CD4-positive, alpha-beta memory T cell (primary cell): ENCODE results near the gene ROBO1. TPM values are rescaled to one million over a fixed set of nuclear protein-coding genes. Genes with fewer than 3 reads are reported as not detected.

Experiments
- CTCF ChIA-PET: fragments of 350-600 bp; sonication (Branson Sonifier 250); formaldehyde crosslinking; loops from one replicate; lab custom pipeline; 2021; ENCODE audit warnings: inconsistent platforms; ENCODE audit not compliant: partially characterized antibody; lab: Charles Lee
- POLR2A ChIA-PET: fragments of 350-600 bp; sonication (Branson Sonifier 250); formaldehyde crosslinking; loops from one replicate; lab custom pipeline; 2021; ENCODE audit not compliant: partially characterized antibody; lab: Charles Lee
- DNase-seq, 5 donors: peaks; one replicate each; pipeline versions ENCODE4 v3.0.0 to v3.0.0-alpha.2; 2020 to 2022; ENCODE audit warnings: mixed read lengths in 1 of 5
- H3K27ac ChIP-seq: one replicate; pipeline ENCODE4 v1.7.0; 2013; ENCODE audit warnings: low read depth, low read length
- H3K27me3 ChIP-seq: 2 replicates; pipeline ENCODE4 v1.7.0; 2013; ENCODE audit warnings: mild to moderate bottlenecking, low read length, moderate library complexity; ENCODE audit not compliant: insufficient read depth
- H3K36me3 ChIP-seq: 2 replicates; pipeline ENCODE4 v1.7.0; 2013; ENCODE audit warnings: mild to moderate bottlenecking, low read length, moderate library complexity; ENCODE audit not compliant: insufficient read depth
- H3K4me1 ChIP-seq: 2 replicates; pipeline ENCODE4 v1.7.0; 2013; ENCODE audit warnings: mild to moderate bottlenecking, low read length, moderate library complexity; ENCODE audit not compliant: insufficient read depth
- H3K4me3 ChIP-seq, 2 donors: one replicate each; pipeline ENCODE4 v1.7.0; 2013; ENCODE audit warnings: low read length in 2 of 2, mild to moderate bottlenecking in 1 of 2
- H3K9me3 ChIP-seq, 2 donors: one replicate each; pipeline ENCODE4 v1.7.0; 2013; ENCODE audit warnings: low read length in 2 of 2, control low read depth in 1 of 2; ENCODE audit not compliant: control insufficient read depth in 1 of 2
- H3K27ac Mint-ChIP-seq, 7 donors: one replicate each; pipeline ENCODE4 v1.8.0; 2020 to 2021; ENCODE audit warnings: mixed read lengths in 7 of 7, mild to moderate bottlenecking in 6 of 7, inconsistent platforms in 3 of 7, moderate library complexity in 3 of 7
- H3K27me3 Mint-ChIP-seq, 2 donors: one replicate each; pipeline ENCODE4 v1.8.0; 2020 to 2021; ENCODE audit warnings: mixed read lengths in 2 of 2
- H3K36me3 Mint-ChIP-seq, 2 donors: one replicate each; pipeline ENCODE4 v1.8.0; 2020 to 2021; ENCODE audit warnings: mixed read lengths in 2 of 2, inconsistent platforms in 1 of 2, mild to moderate bottlenecking in 1 of 2
- H3K4me1 Mint-ChIP-seq, 4 donors: one replicate each; pipeline ENCODE4 v1.8.0; 2020 to 2021; ENCODE audit warnings: mixed read lengths in 4 of 4, mild to moderate bottlenecking in 1 of 4
- H3K4me3 Mint-ChIP-seq, 8 donors: one replicate each; pipeline ENCODE4 v1.8.0; 2020 to 2021; ENCODE audit warnings: mixed read lengths in 8 of 8, mild to moderate bottlenecking in 7 of 8, moderate library complexity in 6 of 8, inconsistent platforms in 3 of 8
- H3K9me3 Mint-ChIP-seq, 8 donors: one replicate each; pipeline ENCODE4 v1.8.0; 2020 to 2021; ENCODE audit warnings: mixed read lengths in 8 of 8, mild to moderate bottlenecking in 5 of 8, inconsistent platforms in 3 of 8, moderate library complexity in 1 of 8
- intact Hi-C: fragments of 100-400 bp; cut with micrococcal nuclease; formaldehyde crosslinking; loops from one replicate; pipeline ENCODE4 v1.15.1; 2023
- polyA plus RNA-seq, 2 donors: library from polyadenylated mRNA; unstranded; fragments of 300-500 nt; fragmentation: Illumina TruSeq; gene quantifications; one replicate each; pipeline ENCODE4 v1.2.3, GENCODE V29; 2021
- total RNA-seq, 2 experiments: library from RNA; stranded (reverse); gene quantifications; one replicate each; pipeline ENCODE4 v1.2.3, GENCODE V29; 2021

The ROBO1 gene
- total and polyA plus RNA-seq, 4 experiments from 2014 or later = not detected

DNA sequence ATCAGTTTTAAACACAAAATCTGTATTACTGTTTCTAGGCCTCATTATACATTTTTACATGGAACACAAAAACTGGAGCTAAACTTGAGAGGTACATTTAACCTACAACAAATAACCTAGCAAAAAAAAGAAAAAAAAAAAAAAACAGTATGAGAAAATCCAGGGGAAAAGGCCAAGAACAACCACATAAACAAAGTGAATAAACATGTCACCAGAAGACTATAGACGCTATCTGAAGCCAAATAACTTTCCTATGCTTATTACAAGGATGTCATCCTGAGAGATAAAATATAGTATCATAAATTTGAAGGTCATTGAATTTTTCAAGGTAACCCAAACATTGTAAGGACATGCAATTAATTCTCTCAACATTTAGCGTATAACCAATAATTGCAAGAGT, 911.6 kb downstream of the ROBO1 start:
- DNase-seq = no peak
- Mint-ChIP-seq H3K27ac (no peak overlapping the region), H3K36me3 (no peaks in the 10 kb centered on the region), H3K4me1 (no peaks in the 10 kb centered on the region), H3K4me3 (no peak overlapping the region), H3K27me3 (no peaks in the 10 kb centered on the region), H3K9me3 (peaks cover 0 to 27% (median 10%) of the 10 kb centered on the region in 8 donors)
- Histone ChIP-seq H3K27me3 (no peaks in the 10 kb centered on the region), H3K4me1 (no peaks in the 10 kb centered on the region), H3K4me3 (no peak overlapping the region), H3K36me3 (no peaks in the 10 kb centered on the region), H3K9me3 (no peaks in the 10 kb centered on the region), H3K27ac (no peak overlapping the region)
- ChIA-PET POLR2A (no interaction called here), CTCF (no interaction called here)
- intact Hi-C loops = no loop called here

DNA sequence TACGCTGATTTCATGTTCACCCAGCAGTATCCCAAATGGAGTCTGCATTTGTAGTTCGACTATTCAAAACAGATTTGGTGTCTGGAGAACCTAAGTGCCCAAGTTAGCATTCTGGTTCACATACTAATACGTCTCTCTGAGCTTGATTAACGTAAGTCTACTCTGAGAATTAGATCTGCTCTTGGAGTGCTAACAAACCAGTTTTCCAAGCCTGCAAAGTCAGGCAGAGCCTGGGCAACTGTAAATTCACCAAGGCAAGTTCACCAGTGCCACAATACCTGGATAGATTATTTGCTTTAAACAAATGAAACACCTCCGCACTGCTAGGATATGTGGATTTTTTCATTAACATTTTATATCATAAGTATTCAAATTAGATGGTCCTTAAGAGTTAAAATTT, 912.6 kb downstream of the ROBO1 start:
- H3K27ac Mint-ChIP-seq = no peak overlapping the region
- Histone ChIP-seq H3K4me3 (no peak overlapping the region), H3K4me1 (no peaks in the 10 kb centered on the region), H3K36me3 (no peaks in the 10 kb centered on the region), H3K9me3 (no peaks in the 10 kb centered on the region), H3K27me3 (no peaks in the 10 kb centered on the region), H3K27ac (no peak overlapping the region)
- peaks cover 0 to 19% (median 6%) of the 10 kb centered on the region in 8 donors for H3K9me3 Mint-ChIP-seq
- H3K27me3 Mint-ChIP-seq = no peaks in the 10 kb centered on the region
- H3K4me3 Mint-ChIP-seq = no peak overlapping the region
- intact Hi-C loops = no loop called here
- DNase-seq = no peak
- CTCF ChIA-PET = no interaction called here
- H3K36me3 Mint-ChIP-seq = no peaks in the 10 kb centered on the region
- POLR2A ChIA-PET = no interaction called here
- H3K4me1 Mint-ChIP-seq = no peaks in the 10 kb centered on the region

DNA sequence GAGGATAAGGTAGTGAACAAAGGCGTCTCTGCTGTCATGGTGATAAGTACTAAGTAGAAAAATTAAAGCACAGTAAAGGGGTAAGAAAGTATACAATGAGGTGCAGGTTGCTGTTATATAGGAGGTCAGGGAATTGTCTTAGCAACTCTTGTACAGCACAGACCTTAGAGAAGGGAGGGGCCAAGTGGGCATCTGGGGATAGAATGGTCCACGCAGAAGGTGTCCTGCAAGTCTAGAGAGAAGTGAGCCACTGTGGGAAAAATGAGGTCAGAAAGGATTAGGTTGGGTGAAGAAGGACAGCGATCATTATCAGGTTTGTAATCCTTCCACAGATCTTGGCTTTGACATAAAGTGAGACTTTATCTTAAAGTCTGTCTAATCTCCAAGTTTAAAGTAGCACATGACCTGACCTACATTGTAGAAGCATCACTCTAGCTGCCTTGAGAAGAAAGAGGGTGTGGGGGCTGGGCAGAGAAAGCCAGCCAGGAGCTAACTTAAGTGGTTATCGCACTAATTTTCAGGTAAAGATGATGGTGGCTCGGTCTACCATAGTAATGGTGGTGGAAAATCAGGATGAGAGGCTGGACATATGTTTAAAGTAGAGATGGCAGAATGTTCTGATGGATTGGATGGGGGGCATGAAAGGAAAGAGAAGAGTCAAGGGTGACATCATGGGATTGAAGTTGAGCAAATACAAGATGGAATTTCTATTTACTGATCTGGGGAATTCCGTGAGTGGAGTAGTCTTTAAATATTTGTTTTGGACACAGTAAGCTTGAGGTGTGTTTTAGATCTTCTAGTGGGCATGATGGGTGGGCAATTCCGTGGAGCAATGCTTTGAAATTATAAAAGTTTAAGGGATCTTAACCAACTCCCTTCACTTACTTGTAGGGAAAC, 919.2 kb downstream of the ROBO1 start:
- POLR2A ChIA-PET = no interaction called here
- no peak for DNase-seq

DNA sequence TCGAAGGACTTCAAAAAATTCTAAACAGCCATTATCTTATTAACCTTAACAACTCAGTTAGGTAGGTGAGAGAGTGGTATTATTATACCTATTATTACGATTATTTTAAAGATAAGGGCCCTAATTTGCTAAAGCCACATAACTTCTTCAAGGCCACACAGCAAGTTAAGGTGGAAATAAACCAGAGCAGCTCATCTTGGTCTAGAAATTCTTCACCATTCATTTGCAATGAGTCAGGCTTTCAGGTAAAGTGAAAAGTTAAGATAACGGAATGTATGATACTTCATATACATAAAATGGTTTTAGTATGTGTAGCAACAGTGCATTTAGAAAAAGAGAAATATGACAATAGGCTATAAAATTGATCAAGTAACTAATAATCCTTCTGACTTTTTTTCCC, 920.2 kb downstream of the ROBO1 start:
- CTCF ChIA-PET = no interaction called here
- Mint-ChIP-seq H3K4me1 (no peaks in the 10 kb centered on the region), H3K36me3 (no peaks in the 10 kb centered on the region), H3K27ac (no peak overlapping the region), H3K9me3 (peaks cover 0 to 13% (median 6%) of the 10 kb centered on the region in 8 donors), H3K4me3 (no peak overlapping the region), H3K27me3 (no peaks in the 10 kb centered on the region)
- no peak for DNase-seq
- Histone ChIP-seq H3K36me3 (no peaks in the 10 kb centered on the region), H3K9me3 (peaks cover 0 to 4% of the 10 kb centered on the region in 2 donors), H3K27me3 (no peaks in the 10 kb centered on the region), H3K27ac (no peak overlapping the region), H3K4me3 (no peak overlapping the region), H3K4me1 (no peaks in the 10 kb centered on the region)
- POLR2A ChIA-PET = no interaction called here
- intact Hi-C loops = no loop called here

More for the DNA sequence above, 919.2 kb downstream of the ROBO1 start:
- no peaks in the 10 kb centered on the region for H3K4me1 Mint-ChIP-seq
- H3K27me3 Mint-ChIP-seq = no peaks in the 10 kb centered on the region
- H3K27ac Mint-ChIP-seq = no peak overlapping the region
- intact Hi-C loops = no loop called here
- Histone ChIP-seq H3K36me3 (no peaks in the 10 kb centered on the region), H3K27ac (no peak overlapping the region), H3K27me3 (no peaks in the 10 kb centered on the region), H3K4me3 (no peak overlapping the region), H3K9me3 (peaks cover 0 to 4% of the 10 kb centered on the region in 2 donors), H3K4me1 (no peaks in the 10 kb centered on the region)
- no peaks in the 10 kb centered on the region for H3K36me3 Mint-ChIP-seq
- H3K9me3 Mint-ChIP-seq = peaks cover 0 to 14% (median 6%) of the 10 kb centered on the region in 8 donors
- H3K4me3 Mint-ChIP-seq = no peak overlapping the region
- CTCF ChIA-PET = no interaction called here

DNA sequence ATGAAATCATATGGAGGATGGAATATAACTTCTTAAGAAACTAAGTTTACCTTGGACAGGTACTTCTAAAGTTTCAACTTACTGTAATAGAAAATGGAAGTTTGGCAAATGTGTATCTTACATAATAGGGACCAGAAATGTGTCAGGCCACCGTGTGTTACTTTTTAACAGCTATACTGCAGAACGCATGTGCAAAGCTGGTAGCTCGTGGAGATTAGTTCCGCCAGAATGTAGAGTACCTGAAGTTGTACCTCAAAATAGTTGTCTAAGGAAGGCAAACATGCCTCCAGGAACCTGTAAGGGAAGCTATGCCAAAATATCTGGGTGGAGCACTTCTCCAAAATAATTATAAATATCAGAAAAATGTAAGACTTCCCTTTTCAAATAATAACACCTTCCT, 920.6 kb downstream of the ROBO1 start:
- Histone ChIP-seq H3K27me3 (no peaks in the 10 kb centered on the region), H3K9me3 (peaks cover 0 to 4% of the 10 kb centered on the region in 2 donors), H3K27ac (no peak overlapping the region), H3K4me1 (no peaks in the 10 kb centered on the region), H3K36me3 (no peaks in the 10 kb centered on the region), H3K4me3 (no peak overlapping the region)
- Mint-ChIP-seq H3K36me3 (no peaks in the 10 kb centered on the region), H3K27ac (no peak overlapping the region), H3K27me3 (no peaks in the 10 kb centered on the region), H3K4me3 (no peak overlapping the region), H3K4me1 (no peaks in the 10 kb centered on the region), H3K9me3 (peaks cover 0 to 10% (median 6%) of the 10 kb centered on the region in 8 donors)
- POLR2A ChIA-PET = no interaction called here
- CTCF ChIA-PET = no interaction called here
- intact Hi-C loops = no loop called here
- no peak for DNase-seq

DNA sequence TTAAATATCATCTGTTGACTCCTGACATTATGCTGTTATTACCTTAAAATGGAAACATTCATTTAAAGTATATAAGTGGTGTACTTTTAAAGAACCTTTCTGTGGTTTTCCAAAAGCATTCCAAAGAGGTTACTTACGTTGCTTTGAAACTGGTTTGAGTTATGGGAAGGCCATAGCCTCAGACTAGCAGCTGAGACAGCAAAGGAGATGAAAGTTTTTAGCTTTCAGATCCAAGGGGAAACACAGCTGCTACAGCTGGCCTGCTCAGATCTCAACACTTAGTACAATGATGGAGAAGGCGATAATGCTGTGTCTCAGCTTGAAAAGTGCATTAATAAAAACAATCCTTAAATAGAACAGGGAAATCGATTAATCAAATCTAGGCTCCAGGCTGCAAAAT, 921.1 kb downstream of the ROBO1 start:
- Mint-ChIP-seq H3K27me3 (no peaks in the 10 kb centered on the region), H3K4me3 (no peak overlapping the region), H3K36me3 (no peaks in the 10 kb centered on the region), H3K4me1 (no peaks in the 10 kb centered on the region), H3K9me3 (peaks cover 0 to 10% (median 6%) of the 10 kb centered on the region in 8 donors), H3K27ac (no peak overlapping the region)
- Histone ChIP-seq H3K4me1 (no peaks in the 10 kb centered on the region), H3K27me3 (no peaks in the 10 kb centered on the region), H3K36me3 (no peaks in the 10 kb centered on the region), H3K4me3 (no peak overlapping the region), H3K9me3 (peaks cover 0 to 4% of the 10 kb centered on the region in 2 donors), H3K27ac (no peak overlapping the region)
- ChIA-PET CTCF (no interaction called here), POLR2A (no interaction called here)
- no peak for DNase-seq
- intact Hi-C loops = no loop called here

DNA sequence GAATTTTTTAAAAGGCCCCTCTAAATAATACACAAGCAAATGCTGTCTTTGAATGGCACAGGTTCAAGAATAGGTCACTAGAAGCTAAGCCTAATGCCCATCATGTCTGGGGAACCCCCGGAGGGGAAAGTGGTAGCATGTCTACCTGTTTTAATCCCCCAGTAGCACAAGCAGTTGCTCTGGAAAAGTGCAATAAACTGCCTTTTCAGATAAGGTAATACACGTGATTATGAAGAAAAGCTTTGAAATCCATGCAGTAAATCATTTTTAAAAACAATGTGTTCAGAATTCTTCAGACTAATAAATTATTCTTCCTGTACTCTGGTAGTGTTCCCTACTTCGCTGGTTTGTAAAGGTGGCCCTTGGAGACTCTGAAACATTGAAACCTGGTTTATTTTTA, 922.2 kb downstream of the ROBO1 start:
- intact Hi-C loops = no loop called here
- Mint-ChIP-seq H3K4me3 (no peak overlapping the region), H3K36me3 (no peaks in the 10 kb centered on the region), H3K27ac (no peak overlapping the region), H3K27me3 (no peaks in the 10 kb centered on the region), H3K9me3 (peaks cover 0 to 10% (median 6%) of the 10 kb centered on the region in 8 donors), H3K4me1 (no peaks in the 10 kb centered on the region)
- no peaks in the 10 kb centered on the region for H3K4me1 ChIP-seq
- H3K9me3 ChIP-seq = peaks cover 0 to 4% of the 10 kb centered on the region in 2 donors
- ChIA-PET CTCF (no interaction called here), POLR2A (no interaction called here)
- DNase-seq = no peak
- no peak overlapping the region for H3K27ac ChIP-seq
- no peaks in the 10 kb centered on the region for H3K27me3 ChIP-seq
- H3K4me3 ChIP-seq = no peak overlapping the region
- no peaks in the 10 kb centered on the region for H3K36me3 ChIP-seq
